ENCODE measurements around the gene CSMD2. TPM values are rescaled to one million over a fixed set of nuclear protein-coding genes. Genes with fewer than 3 reads are reported as not detected.

Gene CSMD2
- total RNA-seq, 3 donors from 2014 or later = 0.12 to 0.41 (median 0.28) TPM

DNA sequence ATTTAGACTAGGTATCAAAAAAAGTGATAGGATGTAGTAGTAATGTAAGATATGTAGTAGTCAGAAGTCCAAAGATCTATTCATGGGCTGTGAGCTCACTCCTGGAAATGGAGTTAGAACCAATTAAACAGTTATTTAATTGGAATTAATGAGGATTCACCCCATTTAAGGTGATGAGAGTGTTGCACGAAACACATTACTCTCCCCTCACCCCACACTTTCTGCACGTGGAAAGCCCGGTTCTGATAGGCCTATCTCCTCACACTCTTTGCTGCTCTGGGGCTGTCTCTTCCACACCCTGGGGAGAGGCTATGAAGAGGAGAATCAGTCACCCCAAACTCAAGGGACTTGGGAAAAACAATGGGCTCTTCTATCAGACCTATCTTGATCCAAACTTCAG lies 174.7 kb downstream of the CSMD2 start:
- H3K9me3 ChIP-seq = no peaks in the 10 kb centered on the region
- intact Hi-C loops (cut with DNase I, micrococcal nuclease) = no loop called here
- no peaks in the 10 kb centered on the region for H3K4me1 ChIP-seq (ENCODE audit: low read depth)
- H3K4me3 ChIP-seq = no peak overlapping the region
- TF ChIP-seq, protein P1, sequence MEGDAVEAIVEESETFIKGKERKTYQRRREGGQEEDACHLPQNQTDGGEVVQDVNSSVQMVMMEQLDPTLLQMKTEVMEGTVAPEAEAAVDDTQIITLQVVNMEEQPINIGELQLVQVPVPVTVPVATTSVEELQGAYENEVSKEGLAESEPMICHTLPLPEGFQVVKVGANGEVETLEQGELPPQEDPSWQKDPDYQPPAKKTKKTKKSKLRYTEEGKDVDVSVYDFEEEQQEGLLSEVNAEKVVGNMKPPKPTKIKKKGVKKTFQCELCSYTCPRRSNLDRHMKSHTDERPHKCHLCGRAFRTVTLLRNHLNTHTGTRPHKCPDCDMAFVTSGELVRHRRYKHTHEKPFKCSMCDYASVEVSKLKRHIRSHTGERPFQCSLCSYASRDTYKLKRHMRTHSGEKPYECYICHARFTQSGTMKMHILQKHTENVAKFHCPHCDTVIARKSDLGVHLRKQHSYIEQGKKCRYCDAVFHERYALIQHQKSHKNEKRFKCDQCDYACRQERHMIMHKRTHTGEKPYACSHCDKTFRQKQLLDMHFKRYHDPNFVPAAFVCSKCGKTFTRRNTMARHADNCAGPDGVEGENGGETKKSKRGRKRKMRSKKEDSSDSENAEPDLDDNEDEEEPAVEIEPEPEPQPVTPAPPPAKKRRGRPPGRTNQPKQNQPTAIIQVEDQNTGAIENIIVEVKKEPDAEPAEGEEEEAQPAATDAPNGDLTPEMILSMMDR (IDR thresholded peaks at IDR 0.05) = no peak
- ATAC-seq (no peak), DNase-seq (no peak)
- H3K36me3 ChIP-seq (ENCODE audit: low read depth) = no peaks in the 10 kb centered on the region

DNA sequence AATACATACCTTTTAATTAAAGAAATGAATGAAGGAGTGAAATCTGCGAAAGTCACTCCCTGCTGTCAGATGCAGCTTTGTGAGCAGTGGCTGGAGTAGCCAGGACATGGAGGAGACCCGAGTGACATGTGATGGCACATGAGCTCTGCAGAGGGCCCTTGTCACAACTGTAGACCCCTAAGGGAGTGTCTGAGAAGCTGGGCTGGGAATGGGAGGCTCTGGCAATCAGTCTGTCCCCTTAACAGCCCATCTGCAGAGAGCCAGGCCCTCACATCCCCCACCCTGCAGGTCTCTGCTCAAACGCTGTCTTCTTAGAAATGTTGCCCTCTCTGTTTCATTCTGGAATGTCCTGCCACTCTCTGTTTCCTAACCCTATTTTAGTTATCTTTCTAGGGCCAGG lies 176.9 kb downstream of the CSMD2 start:
- ATAC-seq (no peak), DNase-seq (no peak)
- no peaks in the 10 kb centered on the region for H3K9me3 ChIP-seq
- H3K4me1 ChIP-seq (ENCODE audit: low read depth) = no peaks in the 10 kb centered on the region
- TF ChIP-seq, protein P1 (IDR thresholded peaks at IDR 0.05) = no peak
- intact Hi-C loops (cut with DNase I, micrococcal nuclease) = no loop called here
- H3K36me3 ChIP-seq (ENCODE audit: low read depth) = no peaks in the 10 kb centered on the region
- H3K4me3 ChIP-seq = no peak overlapping the region

DNA sequence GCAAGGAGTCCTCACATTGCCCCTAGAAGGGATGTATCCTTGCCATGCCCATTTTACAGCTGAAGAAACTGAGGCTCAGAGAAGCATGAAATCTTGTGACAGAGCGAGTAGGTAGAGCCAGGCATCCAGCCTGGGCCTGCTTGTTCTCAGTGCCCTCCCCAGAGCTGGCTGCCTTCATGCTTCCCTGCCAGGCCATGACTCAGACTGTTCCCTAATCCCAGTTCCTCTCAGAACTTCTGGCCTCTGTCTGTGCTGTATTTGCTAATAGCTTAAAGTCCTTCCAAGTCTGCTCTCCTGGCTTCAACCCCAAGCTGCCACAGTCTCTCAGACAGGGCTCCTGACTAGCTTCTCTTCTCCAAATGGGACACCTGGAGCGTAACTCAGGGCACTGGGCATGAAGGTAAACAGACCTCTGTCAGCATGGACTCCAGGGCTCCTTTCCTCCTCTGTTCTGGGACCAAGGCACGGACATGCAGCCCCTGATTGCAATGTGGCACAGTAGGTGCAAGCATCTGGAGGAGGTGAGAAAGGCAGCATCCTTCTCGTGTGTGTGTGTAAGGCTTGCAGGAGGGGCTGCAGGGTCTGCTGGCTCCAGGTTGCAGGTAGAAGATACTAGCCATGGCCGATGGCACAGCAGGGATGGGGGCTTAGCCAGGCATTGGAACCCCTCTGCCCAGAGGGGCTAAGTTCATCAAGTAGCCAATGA lies 178.5 kb downstream of the CSMD2 start:
- DNase-seq = peak in 1 of 3 donors; percentile 4
- Histone ChIP-seq H3K9me3 (no peaks in the 10 kb centered on the region), H3K4me1 (ENCODE audit: low read depth) (no peaks in the 10 kb centered on the region), H3K36me3 (ENCODE audit: low read depth) (no peaks in the 10 kb centered on the region), H3K4me3 (no peak overlapping the region)
- peak; percentile 52 for ATAC-seq
- TF ChIP-seq, protein P1 (IDR thresholded peaks at IDR 0.05) = no peak
- intact Hi-C loops (cut with DNase I, micrococcal nuclease) = no loop called here

DNA sequence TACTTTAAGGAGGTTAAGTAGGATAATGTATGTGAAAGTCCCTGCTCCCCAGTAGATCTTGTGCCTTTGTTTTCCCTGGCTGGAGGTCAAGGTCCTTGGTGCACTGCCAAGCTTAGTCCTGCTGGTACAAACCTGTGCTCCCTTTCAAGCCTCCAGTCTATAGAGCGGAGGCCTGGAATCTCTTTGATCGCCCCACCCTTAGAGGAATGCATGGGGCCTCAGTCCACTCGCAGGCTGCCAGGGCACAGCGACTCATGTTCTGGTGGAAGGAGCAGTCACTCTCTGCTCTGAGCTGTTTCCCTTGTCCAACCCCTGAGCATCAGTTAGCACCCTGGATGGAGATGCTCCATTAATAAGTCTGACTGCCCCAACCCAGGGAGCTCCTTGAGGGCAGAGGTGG lies 179.4 kb downstream of the CSMD2 start:
- Histone ChIP-seq H3K4me1 (ENCODE audit: low read depth) (no peaks in the 10 kb centered on the region), H3K9me3 (no peaks in the 10 kb centered on the region), H3K4me3 (no peak overlapping the region), H3K36me3 (ENCODE audit: low read depth) (no peaks in the 10 kb centered on the region)
- intact Hi-C loops (cut with DNase I, micrococcal nuclease) = no loop called here
- DNase-seq (no peak), ATAC-seq (no peak)
- TF ChIP-seq, protein P1 (IDR thresholded peaks at IDR 0.05) = no peak

DNA sequence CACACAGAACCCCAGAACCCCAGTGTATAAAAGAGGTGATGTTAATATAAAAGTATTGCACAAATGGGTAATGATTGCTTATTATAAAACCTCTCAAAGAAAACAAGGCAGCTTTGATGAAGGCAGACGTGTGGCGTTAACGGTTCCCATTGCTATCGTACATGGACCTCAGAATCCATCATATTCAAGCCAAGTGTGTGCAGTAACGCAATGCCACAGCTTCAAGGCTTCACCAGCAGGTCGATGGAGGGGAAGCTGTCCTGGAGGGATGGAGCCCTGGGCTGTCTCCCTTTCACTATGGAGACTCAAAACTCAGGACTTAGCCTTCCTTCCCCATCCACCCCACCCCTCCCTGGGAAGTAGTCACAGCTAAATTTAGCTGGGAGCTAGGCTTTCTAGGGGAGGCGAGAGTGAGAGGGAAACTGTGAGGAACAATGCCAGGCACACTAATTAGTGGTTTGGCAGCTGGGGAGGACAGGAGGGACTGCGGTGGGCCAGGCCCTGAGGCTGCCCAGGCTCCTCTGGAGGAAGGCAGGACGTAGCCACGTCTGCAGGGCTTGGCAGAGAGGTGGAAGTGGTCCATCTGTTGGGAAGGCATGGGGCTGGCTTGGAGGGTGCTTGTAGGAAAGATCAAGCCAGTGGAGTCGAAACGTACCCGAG lies 180.0 kb downstream of the CSMD2 start:
- DNase-seq (no peak), ATAC-seq (no peak)
- TF ChIP-seq, protein P1 (IDR thresholded peaks at IDR 0.05) = no peak
- H3K4me1 ChIP-seq (ENCODE audit: low read depth) = no peaks in the 10 kb centered on the region
- H3K4me3 ChIP-seq = no peak overlapping the region
- no peaks in the 10 kb centered on the region for H3K36me3 ChIP-seq (ENCODE audit: low read depth)
- intact Hi-C loops (cut with DNase I, micrococcal nuclease) = no loop called here
- no peaks in the 10 kb centered on the region for H3K9me3 ChIP-seq

Data from mucosa of descending colon (tissue), 3 donors.